GM19035 (cell line): ENCODE results near the gene RGS14.

ENCODE experiments used
- ATAC-seq: cut with Tn5 transposase; IDR thresholded peaks from one replicate; pipeline ENCODE4 v1.9.1; 2021; ENCODE audit not compliant: unreplicated experiment

RGS14 gene

GRCh38 chr5:177377851-177378776 lies 20.4 kb downstream of the RGS14 start:
- no peak for ATAC-seq

GRCh38 chr5:177378884-177379883 lies 21.5 kb downstream of the RGS14 start:
- no peak for ATAC-seq

GRCh38 chr5:177380805-177381126 lies 23.0 kb downstream of the RGS14 start:
- no peak for ATAC-seq

- no peak for ATAC-seq
Observed at GRCh38 chr5:177382423-177383029, 24.8 kb downstream of the RGS14 start.

GRCh38 chr5:177383181-177383580 lies 25.5 kb downstream of the RGS14 start:
- no peak for ATAC-seq

GRCh38 chr5:177384134-177384533 lies 26.4 kb downstream of the RGS14 start, which contains the start of gene SLC34A1:
TSS of gene SLC34A1 (plus strand) at chr5:177384434. CDS start at chr5:177385742, 1,308 bp downstream.
- ATAC-seq: no peak

GRCh38 chr5:177385720-177386119 lies 28.0 kb downstream of the RGS14 start:
- ATAC-seq: no peak

GRCh38 chr5:177386542-177386941 lies 28.8 kb downstream of the RGS14 start:
- ATAC-seq: no peak

GRCh38 chr5:177387405-177387804 lies 29.7 kb downstream of the RGS14 start:
- ATAC-seq: no peak

- no peak for ATAC-seq
Observed at GRCh38 chr5:177388521-177389052, 30.9 kb downstream of the RGS14 start.

GRCh38 chr5:177389241-177390169 lies 31.8 kb downstream of the RGS14 start:
- ATAC-seq: peak; percentile 58

- peak; percentile 63 for ATAC-seq
Observed at GRCh38 chr5:177390363-177391300, 32.9 kb downstream of the RGS14 start.

GRCh38 chr5:177392765-177393164 lies 35.0 kb downstream of the RGS14 start:
- ATAC-seq: no peak

GRCh38 chr5:177393206-177393765 lies 35.6 kb downstream of the RGS14 start:
- no peak for ATAC-seq

GRCh38 chr5:177393990-177394389 lies 36.3 kb downstream of the RGS14 start:
- no peak for ATAC-seq

- no peak for ATAC-seq
Observed at GRCh38 chr5:177396078-177396477, 38.4 kb downstream of the RGS14 start.

- no peak for ATAC-seq
Observed at GRCh38 chr5:177396807-177397206, 39.1 kb downstream of the RGS14 start.

GRCh38 chr5:177397875-177398390 lies 40.2 kb downstream of the RGS14 start:
- ATAC-seq: no peak
